Gastrocnemius medialis (tissue), 4 donors: ENCODE measurements around the gene TMEM35B.

Experiments used
- POLR2A ChIP-seq, 2 donors: fragments of 450-650 bp; IDR thresholded peaks; one replicate each; pipeline ENCODE4 v1.6.1; 2017; ENCODE audit warnings: antibody characterized with exemption in 2 of 2, mild to moderate bottlenecking in 2 of 2, moderate library complexity in 2 of 2
- TF ChIP-seq, protein P1 (sequence below), 5 experiments: fragments of 450-650 bp in 3 of 5; fragments of 200-600 bp in 2 of 5; sonication (generic) in 2 of 5; IDR thresholded peaks in 4 of 5; conservative IDR thresholded peaks in 1 of 5; 1 replicate in 4 of 5; 2 replicates in 1 of 5; pipeline ENCODE4 v1.5.1; 2016 to 2019; ENCODE audit warnings: antibody characterized with exemption in 5 of 5, mild to moderate bottlenecking in 3 of 5, moderate library complexity in 3 of 5

DNA sequence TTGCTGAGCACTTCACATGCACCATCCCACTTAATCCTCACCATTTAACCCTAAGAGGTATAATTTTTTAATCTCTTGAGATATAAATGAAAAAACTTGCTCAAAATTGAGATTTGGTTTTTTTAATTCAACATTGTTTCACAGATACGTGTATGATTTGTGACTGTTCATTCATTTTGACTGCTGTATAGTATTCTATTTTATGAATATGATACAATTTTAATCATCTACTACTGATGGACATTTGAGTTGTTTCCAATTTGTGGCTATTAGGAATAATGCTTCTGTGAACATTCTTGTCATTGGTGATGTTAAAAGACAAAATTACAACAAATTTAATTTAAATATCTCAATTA, 47.2 kb upstream of the TMEM35B start:
- TF ChIP-seq, protein P1, sequence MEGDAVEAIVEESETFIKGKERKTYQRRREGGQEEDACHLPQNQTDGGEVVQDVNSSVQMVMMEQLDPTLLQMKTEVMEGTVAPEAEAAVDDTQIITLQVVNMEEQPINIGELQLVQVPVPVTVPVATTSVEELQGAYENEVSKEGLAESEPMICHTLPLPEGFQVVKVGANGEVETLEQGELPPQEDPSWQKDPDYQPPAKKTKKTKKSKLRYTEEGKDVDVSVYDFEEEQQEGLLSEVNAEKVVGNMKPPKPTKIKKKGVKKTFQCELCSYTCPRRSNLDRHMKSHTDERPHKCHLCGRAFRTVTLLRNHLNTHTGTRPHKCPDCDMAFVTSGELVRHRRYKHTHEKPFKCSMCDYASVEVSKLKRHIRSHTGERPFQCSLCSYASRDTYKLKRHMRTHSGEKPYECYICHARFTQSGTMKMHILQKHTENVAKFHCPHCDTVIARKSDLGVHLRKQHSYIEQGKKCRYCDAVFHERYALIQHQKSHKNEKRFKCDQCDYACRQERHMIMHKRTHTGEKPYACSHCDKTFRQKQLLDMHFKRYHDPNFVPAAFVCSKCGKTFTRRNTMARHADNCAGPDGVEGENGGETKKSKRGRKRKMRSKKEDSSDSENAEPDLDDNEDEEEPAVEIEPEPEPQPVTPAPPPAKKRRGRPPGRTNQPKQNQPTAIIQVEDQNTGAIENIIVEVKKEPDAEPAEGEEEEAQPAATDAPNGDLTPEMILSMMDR (IDR thresholded peaks at IDR 0.05 in 4 of 5, conservative IDR thresholded peaks at IDR 0.05 in 1 of 5) = no peak
- no peak for TF ChIP-seq POLR2A (IDR thresholded peaks at IDR 0.05)
